HG03457 (cell line): ENCODE data around the gene FOXN3.

Experiments used
- ATAC-seq: cut with Tn5 transposase; IDR thresholded peaks from one replicate; pipeline ENCODE4 v1.9.1; 2021; ENCODE audit warnings: moderate number of reproducible peaks; ENCODE audit not compliant: unreplicated experiment

The FOXN3 gene

GRCh38 chr14:89239023-89239422 is 178.0 kb downstream of the FOXN3 start:
- ATAC-seq: no peak

DNA sequence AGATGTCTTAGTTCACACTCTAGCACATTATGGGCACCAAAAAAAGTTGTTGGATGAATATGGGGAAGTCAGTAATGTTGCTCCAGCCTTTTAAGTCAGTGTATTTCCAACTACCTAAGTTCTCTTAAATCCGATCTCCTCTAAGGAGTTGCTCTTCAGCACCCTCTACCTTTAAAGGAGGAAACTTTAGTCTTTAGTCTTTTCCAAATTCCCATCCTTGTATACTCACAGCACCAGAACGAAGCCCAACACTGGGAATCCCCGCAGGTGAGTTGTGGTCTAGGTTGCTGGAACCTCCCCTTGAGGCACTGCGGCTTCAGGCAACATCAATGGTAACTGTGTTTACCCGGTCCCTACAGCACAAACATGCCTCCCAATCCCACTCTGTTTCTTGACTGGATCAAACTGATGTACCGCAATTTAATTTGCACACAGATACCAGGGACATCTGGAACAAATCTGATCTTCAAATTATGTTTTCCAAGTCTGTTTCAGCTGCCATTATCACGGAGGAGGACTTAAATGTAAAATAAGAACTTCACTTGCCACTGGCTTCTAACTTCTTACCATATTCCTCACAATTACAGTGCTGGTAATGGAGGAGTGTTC is 179.0 kb downstream of the FOXN3 start:
- no peak for ATAC-seq

DNA sequence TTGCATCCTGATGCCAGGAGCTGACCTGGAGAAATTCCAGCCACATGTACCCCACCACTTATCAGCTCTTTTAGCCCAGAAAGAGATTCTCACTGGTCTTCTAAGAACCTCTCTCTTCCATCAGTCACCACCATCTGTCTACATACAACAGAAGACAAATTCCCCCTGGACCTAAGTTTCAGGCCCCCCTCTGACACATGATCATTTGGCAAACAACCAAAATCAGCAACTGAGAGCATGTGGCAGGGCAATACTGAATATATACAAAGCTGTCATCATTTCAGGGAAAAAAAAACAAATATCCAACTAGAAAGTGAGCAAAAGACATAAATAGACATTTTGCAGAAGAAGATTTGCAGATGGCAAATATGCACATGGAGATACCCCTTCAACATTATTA is 180.2 kb downstream of the FOXN3 start:
- no peak for ATAC-seq

DNA sequence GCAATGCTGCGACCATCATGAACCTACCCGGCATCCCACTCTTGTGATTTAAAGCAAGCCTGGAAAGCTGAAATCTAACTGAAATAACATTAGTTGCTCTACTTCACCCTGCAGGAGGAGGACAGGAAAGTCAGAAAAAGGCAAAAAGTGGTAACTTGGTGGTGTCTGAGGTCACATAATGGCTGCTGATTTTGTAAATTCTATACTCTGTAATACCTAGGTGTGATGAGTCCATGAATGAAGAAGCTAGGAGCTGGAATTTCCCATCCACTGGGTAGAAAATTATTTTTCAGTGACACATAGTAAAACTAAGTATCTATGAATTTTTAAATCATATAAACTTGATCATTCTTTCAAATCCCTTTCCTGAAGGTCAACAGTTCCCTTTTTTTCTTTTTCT is 183.8 kb downstream of the FOXN3 start:
- no peak for ATAC-seq

DNA sequence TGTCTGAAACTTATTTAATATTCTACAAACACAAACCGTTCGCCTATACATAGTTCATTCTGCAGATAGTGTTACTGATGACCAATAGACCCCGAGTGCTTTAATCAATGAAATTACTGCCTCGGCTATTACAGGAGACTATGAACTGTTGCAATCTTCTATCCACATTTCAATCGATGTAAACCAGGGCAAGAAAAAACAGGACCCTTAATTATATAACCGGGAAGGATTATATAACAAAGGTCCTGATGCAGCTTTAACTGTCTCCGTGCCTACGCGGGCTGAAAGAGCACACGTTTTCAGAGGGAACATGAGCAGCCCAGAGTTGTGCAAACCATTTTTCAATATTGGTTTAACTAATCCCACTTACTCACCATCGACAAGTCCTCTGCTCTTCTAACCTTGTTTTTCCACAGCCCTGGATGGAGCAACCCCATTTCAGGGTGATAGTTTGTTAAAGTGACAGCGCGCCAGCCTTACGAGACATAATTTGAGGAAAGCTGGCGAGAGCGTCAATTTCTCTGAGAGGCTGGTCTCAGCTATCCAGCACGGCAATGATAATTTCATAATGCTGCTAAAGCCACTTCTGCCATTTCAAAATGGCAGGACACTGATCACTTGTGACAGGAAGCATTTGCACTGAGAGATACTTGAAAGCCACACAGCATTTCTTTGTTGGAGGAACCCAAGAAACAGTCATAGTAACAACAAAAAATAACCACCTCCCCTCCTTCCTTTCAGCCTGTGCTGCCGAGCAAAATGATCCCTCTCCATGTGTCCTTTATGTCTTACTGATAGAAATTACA is 184.6 kb downstream of the FOXN3 start:
- ATAC-seq: no peak

- no peak for ATAC-seq
Observed at GRCh38 chr14:89231426-89232113, 185.5 kb downstream of the FOXN3 start.

DNA sequence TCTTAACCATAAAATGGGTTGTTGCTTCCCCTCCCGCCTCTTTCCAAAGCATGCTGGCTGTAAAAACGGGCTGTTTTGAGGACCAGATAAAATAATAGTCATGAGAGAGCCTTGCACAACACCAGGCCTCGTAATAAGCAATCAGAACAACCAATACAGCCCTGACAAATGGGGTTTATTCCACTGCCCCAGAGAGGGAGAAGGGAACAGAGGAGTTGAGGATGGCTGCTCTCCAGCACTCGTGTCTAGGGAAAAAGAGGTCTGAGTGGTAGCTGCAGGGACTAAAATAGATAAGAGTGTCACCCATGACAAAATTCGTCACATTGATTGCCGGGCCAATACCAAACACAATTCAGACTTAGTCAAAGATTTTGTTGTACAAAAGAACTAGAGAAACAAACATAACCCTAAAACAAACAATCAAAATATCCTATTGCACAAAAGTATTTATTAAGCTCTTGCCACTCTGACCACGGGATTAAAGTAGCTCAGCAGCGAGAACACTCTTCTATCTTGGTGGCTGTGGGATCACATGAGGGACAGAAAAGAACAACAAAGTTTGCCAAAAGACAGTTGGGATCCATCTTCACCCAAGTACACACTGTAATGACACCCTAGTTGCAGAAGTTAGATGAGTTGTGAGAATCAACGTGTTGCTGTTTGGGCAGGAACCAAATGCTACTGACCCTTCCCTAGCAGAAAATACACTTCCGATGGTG is 188.0 kb downstream of the FOXN3 start:
- no peak for ATAC-seq

GRCh38 chr14:89227496-89227836 is 189.6 kb downstream of the FOXN3 start:
- ATAC-seq: no peak

DNA sequence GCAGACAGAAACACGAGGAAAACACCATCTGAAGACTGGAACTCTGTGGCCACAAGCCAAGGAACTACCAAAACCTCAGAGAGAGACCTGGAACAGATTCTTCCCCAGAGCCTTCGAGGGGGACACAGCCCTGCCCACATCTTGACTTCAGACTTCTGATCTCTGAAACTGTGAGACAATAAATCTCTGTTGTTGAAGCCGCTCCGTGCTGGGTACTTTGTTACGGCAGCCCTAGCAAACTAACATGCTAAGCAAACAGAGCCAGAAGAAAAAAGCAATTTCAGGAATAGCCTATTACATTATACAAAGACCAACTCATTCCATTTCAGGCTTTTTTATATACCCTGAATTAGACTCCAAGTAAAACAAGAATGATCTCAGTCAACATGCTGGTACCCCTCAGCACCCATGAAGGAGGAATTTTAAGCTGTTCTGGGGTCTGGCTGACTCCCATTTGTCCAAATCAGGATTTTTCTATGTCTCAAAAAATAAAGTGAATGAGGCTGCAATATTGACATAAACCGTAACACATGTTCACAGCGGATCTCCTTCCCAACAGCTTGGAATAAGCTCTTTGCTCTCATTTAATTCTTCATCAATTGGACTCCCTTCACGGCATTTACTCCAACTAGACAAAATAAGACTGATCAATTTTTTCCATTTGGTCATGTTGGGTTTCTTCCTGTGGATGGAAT is 190.1 kb downstream of the FOXN3 start:
- no peak for ATAC-seq

GRCh38 chr14:89225607-89226006 is 191.4 kb downstream of the FOXN3 start:
- no peak for ATAC-seq

DNA sequence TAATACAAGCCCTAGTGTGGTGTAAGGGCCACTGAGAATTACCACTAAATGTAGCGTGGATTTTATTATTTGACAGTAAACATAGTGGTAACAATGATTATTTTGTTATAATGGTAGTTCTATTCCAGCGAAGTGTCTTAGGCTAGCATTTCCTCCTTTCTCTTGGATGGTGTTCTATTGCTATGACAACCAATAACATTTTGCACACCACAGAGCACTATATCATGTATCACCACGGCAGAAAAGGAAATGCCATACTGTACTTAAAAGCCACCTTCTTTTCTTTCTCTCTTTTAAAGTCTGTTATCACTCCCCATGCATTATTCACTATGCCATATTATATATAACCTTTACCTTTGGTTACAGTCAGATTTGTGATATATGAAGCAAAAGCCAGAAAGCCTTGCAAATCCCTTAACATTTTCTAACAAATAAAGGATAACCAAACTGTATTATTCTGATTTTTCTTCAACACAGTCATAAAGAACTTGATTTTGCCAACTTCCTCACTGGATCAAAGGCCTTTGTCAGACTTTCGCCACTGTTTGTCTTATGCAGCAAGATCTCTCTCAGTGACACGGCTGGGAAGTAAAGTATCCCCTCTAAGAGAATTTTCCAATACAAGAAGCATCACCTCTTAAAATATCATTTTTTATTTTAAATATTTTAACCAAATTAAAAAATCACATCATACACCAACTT is 195.8 kb downstream of the FOXN3 start:
- ATAC-seq: no peak

DNA sequence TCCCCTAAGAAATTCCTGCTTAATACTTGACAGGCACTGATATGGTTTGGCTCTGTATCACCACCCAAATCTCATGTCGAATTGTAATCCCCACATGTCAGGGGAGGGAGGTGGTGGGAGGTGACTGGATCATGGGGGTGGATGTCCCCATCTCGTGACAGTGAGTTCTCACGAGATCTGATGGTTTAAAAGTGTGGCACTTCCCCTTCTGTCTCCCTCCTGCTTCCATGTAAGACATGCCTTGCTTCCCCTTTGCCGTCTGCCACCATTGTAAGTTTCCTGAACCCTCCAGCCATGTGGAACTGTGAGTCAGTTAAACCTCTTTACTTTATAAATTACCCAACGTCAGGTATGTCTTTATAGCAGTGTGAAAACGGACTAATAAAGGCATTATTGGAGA is 198.0 kb downstream of the FOXN3 start:
- no peak for ATAC-seq

- ATAC-seq: no peak
Observed at GRCh38 chr14:89217891-89218290, 199.1 kb downstream of the FOXN3 start.

DNA sequence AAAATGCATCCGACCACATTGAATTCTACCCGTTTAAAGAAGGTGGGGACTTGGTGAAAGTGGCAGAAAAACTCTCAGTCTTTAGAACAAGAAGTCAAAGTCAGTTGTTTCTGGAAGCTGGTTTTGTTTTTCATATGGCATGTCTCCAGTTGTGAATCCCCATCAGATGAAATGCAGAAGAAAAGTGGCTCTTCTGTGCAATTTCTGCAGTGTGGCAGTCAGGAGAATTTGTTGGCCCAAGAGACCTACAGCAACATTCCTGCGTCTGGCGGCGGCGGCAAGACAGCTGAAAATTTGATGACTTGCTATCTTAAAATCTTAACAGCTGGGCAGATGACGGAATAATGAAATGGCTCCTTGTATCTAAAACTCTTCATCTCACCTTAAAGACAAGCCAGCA is 201.5 kb downstream of the FOXN3 start:
- ATAC-seq: no peak

DNA sequence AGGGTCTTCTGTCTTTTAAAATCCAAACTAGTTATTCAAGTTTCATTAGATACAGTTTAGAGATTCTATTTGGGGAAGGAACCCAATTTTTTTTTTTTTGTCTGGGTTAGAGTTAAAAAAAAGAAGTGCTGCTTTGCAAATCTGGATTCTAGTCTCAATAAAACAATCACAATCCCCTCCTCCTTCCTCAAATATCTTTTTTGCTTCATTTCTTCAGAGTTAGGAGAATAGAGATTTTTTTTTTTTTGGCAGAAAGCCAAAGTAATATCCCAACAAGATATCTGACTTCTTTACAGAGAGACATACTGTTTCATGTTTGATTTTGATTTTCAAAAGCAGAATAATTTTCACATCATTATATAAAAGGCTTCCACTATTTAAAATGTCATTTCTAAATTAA is 201.9 kb downstream of the FOXN3 start:
- no peak for ATAC-seq

DNA sequence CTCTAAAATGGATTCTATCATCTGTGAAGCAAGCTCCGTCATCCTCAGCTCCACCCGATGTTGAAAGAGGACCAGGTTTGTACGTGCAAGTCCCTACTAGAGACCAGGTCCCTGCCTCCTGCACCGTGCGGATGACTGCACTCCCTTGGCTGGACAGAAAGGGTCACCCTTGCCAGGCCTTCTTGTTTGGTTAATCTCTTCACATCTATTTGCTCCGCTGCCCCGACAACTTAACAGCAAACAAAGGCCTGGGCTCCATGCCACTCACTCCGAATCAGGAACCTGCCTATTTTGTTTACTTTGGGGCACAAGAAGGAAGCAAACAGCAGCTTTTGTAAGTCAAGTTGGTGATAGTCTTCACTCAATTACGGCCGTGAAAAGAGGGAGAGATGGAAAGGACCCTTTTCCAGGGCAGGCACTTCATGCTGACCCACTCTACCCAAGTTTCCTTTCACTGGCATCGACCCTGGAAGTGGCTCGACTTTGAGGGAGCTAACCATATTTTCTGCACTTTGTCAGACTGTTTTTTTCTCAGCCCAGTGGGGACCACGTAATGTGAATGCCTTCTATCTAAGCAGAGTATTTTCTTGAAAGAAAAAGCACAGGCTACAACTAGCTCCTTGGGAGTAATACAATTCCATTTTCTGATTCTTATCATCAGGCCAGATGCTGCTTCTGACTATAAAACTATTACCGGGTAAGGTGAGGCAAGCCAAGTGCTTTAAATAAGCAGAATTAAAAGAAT is 202.6 kb downstream of the FOXN3 start:
- ATAC-seq: no peak

GRCh38 chr14:89212386-89213235 is 204.4 kb downstream of the FOXN3 start:
- ATAC-seq: no peak

DNA sequence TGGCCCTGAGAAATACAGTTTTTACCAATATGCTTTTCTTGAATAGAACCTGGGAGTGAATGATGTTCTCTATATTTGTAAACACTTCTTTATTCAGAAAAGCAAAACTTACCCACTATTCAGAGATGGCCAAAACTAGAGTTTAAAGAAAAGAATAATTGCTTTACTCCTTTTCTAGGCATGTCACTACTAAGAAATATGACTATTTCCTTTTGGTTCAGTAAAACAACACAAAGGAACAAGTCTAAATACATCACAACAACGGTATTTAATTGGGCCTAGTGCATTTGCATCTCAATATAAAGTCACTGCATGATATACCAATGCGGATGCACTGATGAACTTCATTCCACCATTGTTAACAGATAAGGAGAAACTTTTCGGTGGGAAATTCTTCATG is 207.5 kb downstream of the FOXN3 start:
- ATAC-seq: no peak

- ATAC-seq: no peak
Observed at GRCh38 chr14:89207925-89208328, 209.1 kb downstream of the FOXN3 start.
